Brain microvascular endothelial cell (primary cell): ENCODE data around the gene MDP1.

Experiments used
- DNase-seq: peaks from one replicate; pipeline ENCODE4 v3.0.0-alpha.2; 2020
- H3K27ac ChIP-seq: fragments of 250-450 bp; sonication (Bioruptor Pico); 2 replicates; pipeline ENCODE4 v1.5.1; 2020; ENCODE audit warnings: mild to moderate bottlenecking, moderate library complexity
- H3K27me3 ChIP-seq: fragments of 250-450 bp; sonication (Bioruptor Pico); replicated peaks from 2 replicates; pipeline ENCODE4 v1.5.1; 2020; ENCODE audit warnings: mild to moderate bottlenecking
- H3K36me3 ChIP-seq: fragments of 250-450 bp; sonication (Bioruptor Pico); replicated peaks from 2 replicates; pipeline ENCODE4 v1.5.1; 2020; ENCODE audit warnings: mild to moderate bottlenecking
- H3K4me3 ChIP-seq: 2 replicates; pipeline ENCODE4 v1.5.1; 2011; ENCODE audit warnings: low read depth, mild to moderate bottlenecking, control low read depth, low read length, moderate library complexity
- CTCF ChIP-seq: IDR thresholded peaks from 2 replicates; pipeline ENCODE4 v1.5.1; 2011; ENCODE audit warnings: low read depth, mild to moderate bottlenecking, moderate library complexity, low read length, control low read depth, inconsistent platforms; ENCODE audit errors: missing control alignments
- in situ Hi-C: cut with HindIII; loops from 2 replicates; pipeline ENCODE4 v1.10.0; 2017; ENCODE audit warnings: low sequenced_read_pairs, low pct_ligation_motif_present

Gene MDP1

GRCh38 chr14:24238527-24239037 is 22.7 kb upstream of the MDP1 start:
- in situ Hi-C loops = no loop called here
- Histone ChIP-seq H3K27ac (no peak overlapping the region), H3K36me3 (peaks cover 54% of the 10 kb centered on the region), H3K27me3 (no peaks in the 10 kb centered on the region), H3K4me3 (no peak overlapping the region)
- no peak for DNase-seq
- TF ChIP-seq CTCF = no peak

GRCh38 chr14:24238123-24238522 is 22.3 kb upstream of the MDP1 start:
- TF ChIP-seq CTCF = no peak
- no peak for DNase-seq
- in situ Hi-C loops = no loop called here
- no peak overlapping the region for H3K27ac ChIP-seq
- H3K36me3 ChIP-seq = peaks cover 54% of the 10 kb centered on the region
- no peak overlapping the region for H3K4me3 ChIP-seq
- H3K27me3 ChIP-seq = no peaks in the 10 kb centered on the region

- in situ Hi-C loops = no loop called here
- H3K27ac ChIP-seq = no peak overlapping the region
- no peak overlapping the region for H3K4me3 ChIP-seq
- no peaks in the 10 kb centered on the region for H3K27me3 ChIP-seq
- H3K36me3 ChIP-seq = peaks cover 54% of the 10 kb centered on the region
- DNase-seq = no peak
- TF ChIP-seq CTCF = no peak
Measured at GRCh38 chr14:24237463-24237955, 21.6 kb upstream of the MDP1 start.

GRCh38 chr14:24236689-24237462 is 21.0 kb upstream of the MDP1 start:
- no peak for DNase-seq
- H3K36me3 ChIP-seq = peaks cover 54% of the 10 kb centered on the region
- no peaks in the 10 kb centered on the region for H3K27me3 ChIP-seq
- in situ Hi-C loops = no loop called here
- no peak overlapping the region for H3K27ac ChIP-seq
- TF ChIP-seq CTCF = no peak
- H3K4me3 ChIP-seq = no peak overlapping the region

GRCh38 chr14:24235804-24236688 is 20.2 kb upstream of the MDP1 start:
- Histone ChIP-seq H3K4me3 (no peak overlapping the region), H3K36me3 (peaks cover 52% of the 10 kb centered on the region)
- in situ Hi-C loops = no loop called here

More at GRCh38 chr14:24235804-24236688, 20.2 kb upstream of the MDP1 start:
- DNase-seq = no peak
- no peaks in the 10 kb centered on the region for H3K27me3 ChIP-seq
- no peak overlapping the region for H3K27ac ChIP-seq
- no peak for TF ChIP-seq CTCF
